HepG2 (cell line): ENCODE results near the gene TSPAN9. TPM values are rescaled to one million over a fixed set of nuclear protein-coding genes. Genes with fewer than 3 reads are reported as not detected.

Experiments used
- ATAC-seq: fragments of 200-7000 bp; cut with Tn5 transposase; 3 replicates; pipeline ENCODE4 v1.9.1; 2020; ENCODE audit warnings: mild to moderate bottlenecking, moderate library complexity
- BruUV-seq: library from RNA; stranded (reverse); fragments of 400-500 nt; replicated peaks from 2 replicates; lab custom pipeline; 2021; lab: Mats Ljungman, UMichigan
- CTCF ChIA-PET: fragments of 300-600 bp; formaldehyde crosslinking; extraction: SDS; loops from one replicate; lab custom pipeline; 2021; ENCODE audit warnings: low total read pairs, inconsistent platforms, low intra/inter-chr PET ratio; lab: Yijun Ruan, JAX
- POLR2A ChIA-PET: fragments of 350-600 bp; sonication (Branson Sonifier 250); formaldehyde crosslinking; loops from one replicate; lab custom pipeline; 2020; ENCODE audit warnings: antibody characterized with exemption, inconsistent platforms; lab: Yijun Ruan, JAX
- DNase-seq: peaks from one replicate; pipeline ENCODE4 v3.0.0-alpha.2; 2015; ENCODE audit warnings: low spot score
- FAIRE-seq: peaks from 3 replicates; lab custom pipeline; 2011; peaks lifted over from hg19 to GRCh38; lab: Jason Lieb, UNC
- H2AFZ ChIP-seq: one replicate; pipeline ENCODE4 v1.6.1; 2011; ENCODE audit warnings: low read length, inconsistent platforms
- H3K27ac ChIP-seq: fragments of 300-600 bp; 3 replicates; pipeline ENCODE4 v1.8.0; 2011; ENCODE audit warnings: mixed run types, mild to moderate bottlenecking, mixed read lengths, low read length, inconsistent platforms; ENCODE audit not compliant: insufficient read depth; ENCODE audit errors: extremely low read length
- H3K27me3 ChIP-seq, 2 experiments: fragments of 200-600 bp in 1 of 2; 2 replicates in 1 of 2; 3 replicates in 1 of 2; pipeline versions ENCODE4 v1.6.0 to v1.8.0; 2011; ENCODE audit warnings: low read length in 2 of 2, mild to moderate bottlenecking in 2 of 2, moderate library complexity in 2 of 2, inconsistent platforms in 1 of 2; ENCODE audit not compliant: insufficient read depth in 2 of 2, control insufficient read depth in 1 of 2
- H3K36me3 ChIP-seq, 2 experiments: fragments of 200-600 bp in 1 of 2; replicated peaks in 1 of 2; 2 replicates in 1 of 2; 3 replicates in 1 of 2; pipeline versions ENCODE4 v1.5.1 to v1.8.0; 2011; ENCODE audit warnings: low read length in 2 of 2, inconsistent platforms in 1 of 2; ENCODE audit not compliant: insufficient read depth in 2 of 2, control insufficient read depth in 1 of 2
- H3K4me1 ChIP-seq: 2 replicates; pipeline ENCODE4 v1.5.1; 2012; ENCODE audit warnings: low read length, inconsistent platforms; ENCODE audit not compliant: insufficient read depth
- H3K4me2 ChIP-seq: 2 replicates; pipeline ENCODE4 v1.6.0; 2011; ENCODE audit warnings: low read depth, low read length, inconsistent platforms
- H3K4me3 ChIP-seq, 3 experiments: fragments of 200-600 bp in 1 of 3; sonication (generic), shearing (Covaris generic) in 1 of 3; replicated peaks in 1 of 3; 2 replicates each; pipeline ENCODE4 v1.5.1; 2011 to 2016; ENCODE audit warnings: low read length in 3 of 3, inconsistent platforms in 2 of 3, low read depth in 2 of 3, mild to moderate bottlenecking in 2 of 3, control low read depth in 1 of 3, mixed read lengths in 1 of 3; ENCODE audit not compliant: insufficient read depth in 1 of 3
- H3K79me2 ChIP-seq: one replicate; pipeline ENCODE4 v1.6.1; 2011; ENCODE audit warnings: low read length, inconsistent platforms; ENCODE audit not compliant: insufficient read depth
- H3K9ac ChIP-seq: 2 replicates; pipeline ENCODE4 v1.6.0; 2011; ENCODE audit warnings: mild to moderate bottlenecking, low read depth, low read length, inconsistent platforms; ENCODE audit not compliant: insufficient read depth
- H3K9me3 ChIP-seq: 2 replicates; pipeline ENCODE4 v1.5.1; 2012; ENCODE audit warnings: mild to moderate bottlenecking, low read length
- H4K20me1 ChIP-seq: 2 replicates; pipeline ENCODE4 v1.6.0; 2011; ENCODE audit warnings: inconsistent platforms, mild to moderate bottlenecking, low read length, moderate library complexity; ENCODE audit not compliant: insufficient read depth
- IKZF5 ChIP-seq: IDR thresholded peaks from 2 replicates; pipeline ENCODE4 v1.6.1; 2018; ENCODE audit warnings: missing genetic modification reagents, mild to moderate bottlenecking, missing compliant biosample characterization
- MATR3 ChIP-seq: sonication (generic); formaldehyde crosslinking; IDR thresholded peaks from 2 replicates; pipeline ENCODE4 v1.4.0; 2020; ENCODE audit warnings: missing genetic modification reagents
- MNT ChIP-seq: fragments of 450-650 bp; IDR thresholded peaks from 2 replicates; pipeline ENCODE4 v1.6.1; 2016
- MYNN ChIP-seq: sonication (generic); formaldehyde crosslinking; IDR thresholded peaks from 2 replicates; pipeline ENCODE4 v1.4.0; 2020; ENCODE audit warnings: mild to moderate bottlenecking, low read depth, missing genetic modification reagents
- POLR2G ChIP-seq: fragments of 200-400 bp; formaldehyde crosslinking; IDR thresholded peaks from 2 replicates; pipeline ENCODE4 v1.6.1; 2018; ENCODE audit warnings: mild to moderate bottlenecking, low read depth, low read length, moderate library complexity
- SCMH1 ChIP-seq: sonication (generic); formaldehyde crosslinking; IDR thresholded peaks from 2 replicates; pipeline ENCODE4 v1.9.0; 2021; ENCODE audit warnings: missing genetic modification reagents, mild to moderate bottlenecking, borderline replicate concordance
- SETDB1 ChIP-seq: sonication (generic); formaldehyde crosslinking; IDR thresholded peaks from 2 replicates; pipeline ENCODE4 v1.5.1; 2020; ENCODE audit warnings: missing genetic modification reagents, mild to moderate bottlenecking, borderline replicate concordance
- SMC3 ChIP-seq: IDR thresholded peaks from 2 replicates; pipeline ENCODE4 v1.6.1; 2011; ENCODE audit warnings: low read length, improper control_type of control experiment
- YEATS4 ChIP-seq: sonication (generic); formaldehyde crosslinking; IDR thresholded peaks from 2 replicates; pipeline ENCODE4 v1.4.0; 2020; ENCODE audit warnings: missing genetic modification reagents, borderline replicate concordance
- ZBTB33 ChIP-seq: sonication (generic); formaldehyde crosslinking; IDR thresholded peaks from 2 replicates; pipeline ENCODE4 v1.4.0; 2020; ENCODE audit warnings: missing genetic modification reagents
- WGBS: methylation state at CpG from one replicate; pipeline ENCODE4 v1.1.6; 2017; ENCODE audit warnings: low lambda C conversion rate; 5-methylcytosine and 5-hydroxymethylcytosine counted together
- in situ Hi-C: cut with HindIII; loops from 2 replicates; pipeline ENCODE4 v1.10.0; 2017; ENCODE audit warnings: low pct_unique_long_range_greater_than_20kb; ENCODE audit not compliant: extremely low pct_ligation_motif_present
- intact Hi-C: fragments of 100-400 bp; cut with micrococcal nuclease; formaldehyde crosslinking; loops from one replicate; pipeline ENCODE4 v1.10.0; 2022; ENCODE audit not compliant: unreplicated experiment
- polyA plus RNA-seq, 8 experiments: library from polyadenylated mRNA; depleted of rRNA in 3 of 8; stranded (reverse) in 7 of 8; unstranded in 1 of 8; fragments of >200 nt; fragmentation: Illumina TruSeq in 4 of 8; extraction: Trizol in 4 of 8; gene quantifications; 2 replicates each; pipeline versions ENCODE4 v1.2.1 to v1.2.3, GENCODE V29; 2011 to 2016; ENCODE audit warnings: low read depth in 4 of 8, missing spikeins in 1 of 8, mixed read lengths in 1 of 8; ENCODE audit not compliant: insufficient read depth in 1 of 8
- total RNA-seq, 5 experiments: library from RNA; depleted of rRNA; stranded (reverse); fragments of >200 nt; fragmentation: Illumina TruSeq; extraction: Trizol; gene quantifications; 2 replicates each; pipeline ENCODE4 v1.2.3, GENCODE V29; 2016; ENCODE audit warnings: low read depth in 1 of 5
- TF ChIP-seq, protein P1 (sequence below), 2 experiments: sonication (generic) in 1 of 2; formaldehyde crosslinking in 1 of 2; IDR thresholded peaks; 2 replicates each; pipeline versions ENCODE4 v1.6.1 to v1.9.0; 2014 to 2022; ENCODE audit warnings: antibody characterized with exemption in 1 of 2, borderline replicate concordance in 1 of 2, inconsistent platforms in 1 of 2, low read depth in 1 of 2, missing genetic modification reagents in 1 of 2

The TSPAN9 gene
- total and polyA plus RNA-seq, 2 of the 13 experiments (the other 11 are each of a cell fraction or from before 2014, with no cell fraction given) = 18.1 to 42.3 TPM

DNA sequence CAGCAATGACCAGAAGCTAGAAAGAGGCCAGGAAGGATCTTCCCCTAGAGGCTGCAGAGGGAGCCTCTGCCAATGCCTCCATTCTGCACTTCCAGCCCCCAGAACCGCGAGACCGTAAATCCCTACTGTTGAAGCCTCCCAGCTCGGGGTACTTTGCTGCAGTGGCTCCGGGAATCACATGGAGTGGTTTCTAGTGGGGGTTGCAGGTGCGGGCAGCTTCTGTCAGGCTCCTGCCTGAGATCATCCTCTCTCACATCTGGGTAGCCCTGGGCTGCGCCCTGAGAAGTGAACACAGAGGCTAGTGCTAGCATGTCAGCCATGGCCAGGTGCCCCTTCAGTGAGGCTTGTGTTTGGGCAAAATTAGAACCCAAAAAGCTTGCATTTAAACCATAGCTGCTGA, 67.3 kb downstream of the TSPAN9 start:
- H3K4me2 ChIP-seq = no peak overlapping the region
- no peaks in the 10 kb centered on the region for H3K9me3 ChIP-seq
- no TSS peak for BruUV-seq
- FAIRE-seq (no peak), ATAC-seq (no peak), DNase-seq (no peak)
- peaks cover 1 to 3% of the 10 kb centered on the region in 2 experiments; a peak in 1 of 5 replicates for H3K36me3 ChIP-seq
- ChIA-PET CTCF (no interaction called here), POLR2A (no interaction called here)
- no peak overlapping the region for H3K4me3 ChIP-seq
- 100% methylated on average over 3 of the region's 7 CpGs for WGBS
- H3K79me2 ChIP-seq = peaks cover 5% of the 10 kb centered on the region
- H3K27me3 ChIP-seq = no peaks in the 10 kb centered on the region
- in situ Hi-C loops (no loop called here), intact Hi-C loops (no loop called here)
- no peak overlapping the region for H2AFZ ChIP-seq
- H3K9ac ChIP-seq = no peak overlapping the region
- H3K4me1 ChIP-seq = no peaks in the 10 kb centered on the region
- H3K27ac ChIP-seq = no peak overlapping the region
- H4K20me1 ChIP-seq = peaks cover 9% of the 10 kb centered on the region; the same call in 1 of the 2 replicates
- TF ChIP-seq ZBTB33 (CRISPR knock-in tag) = no peak
- TF ChIP-seq, protein P1, sequence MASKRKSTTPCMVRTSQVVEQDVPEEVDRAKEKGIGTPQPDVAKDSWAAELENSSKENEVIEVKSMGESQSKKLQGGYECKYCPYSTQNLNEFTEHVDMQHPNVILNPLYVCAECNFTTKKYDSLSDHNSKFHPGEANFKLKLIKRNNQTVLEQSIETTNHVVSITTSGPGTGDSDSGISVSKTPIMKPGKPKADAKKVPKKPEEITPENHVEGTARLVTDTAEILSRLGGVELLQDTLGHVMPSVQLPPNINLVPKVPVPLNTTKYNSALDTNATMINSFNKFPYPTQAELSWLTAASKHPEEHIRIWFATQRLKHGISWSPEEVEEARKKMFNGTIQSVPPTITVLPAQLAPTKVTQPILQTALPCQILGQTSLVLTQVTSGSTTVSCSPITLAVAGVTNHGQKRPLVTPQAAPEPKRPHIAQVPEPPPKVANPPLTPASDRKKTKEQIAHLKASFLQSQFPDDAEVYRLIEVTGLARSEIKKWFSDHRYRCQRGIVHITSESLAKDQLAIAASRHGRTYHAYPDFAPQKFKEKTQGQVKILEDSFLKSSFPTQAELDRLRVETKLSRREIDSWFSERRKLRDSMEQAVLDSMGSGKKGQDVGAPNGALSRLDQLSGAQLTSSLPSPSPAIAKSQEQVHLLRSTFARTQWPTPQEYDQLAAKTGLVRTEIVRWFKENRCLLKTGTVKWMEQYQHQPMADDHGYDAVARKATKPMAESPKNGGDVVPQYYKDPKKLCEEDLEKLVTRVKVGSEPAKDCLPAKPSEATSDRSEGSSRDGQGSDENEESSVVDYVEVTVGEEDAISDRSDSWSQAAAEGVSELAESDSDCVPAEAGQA (IDR thresholded peaks at IDR 0.05; ENCODE audit: low read depth) = no peak
- TF ChIP-seq, protein P1 (CRISPR knock-in tag; IDR thresholded peaks at IDR 0.05; ENCODE audit: borderline replicate concordance) = no peak
- TF ChIP-seq SMC3 = no peak
- TF ChIP-seq YEATS4 (CRISPR knock-in tag) = no peak
- TF ChIP-seq MATR3 (CRISPR knock-in tag) = no peak
- no peak for TF ChIP-seq SETDB1
- no peak for TF ChIP-seq SCMH1
- no peak for TF ChIP-seq POLR2G
- no peak for TF ChIP-seq MNT
- TF ChIP-seq MYNN (CRISPR knock-in tag) = no peak
- TF ChIP-seq IKZF5 (CRISPR knock-in tag) = no peak
